Measurements from ENCODE around the gene GPC6.

GPC6 gene

DNA sequence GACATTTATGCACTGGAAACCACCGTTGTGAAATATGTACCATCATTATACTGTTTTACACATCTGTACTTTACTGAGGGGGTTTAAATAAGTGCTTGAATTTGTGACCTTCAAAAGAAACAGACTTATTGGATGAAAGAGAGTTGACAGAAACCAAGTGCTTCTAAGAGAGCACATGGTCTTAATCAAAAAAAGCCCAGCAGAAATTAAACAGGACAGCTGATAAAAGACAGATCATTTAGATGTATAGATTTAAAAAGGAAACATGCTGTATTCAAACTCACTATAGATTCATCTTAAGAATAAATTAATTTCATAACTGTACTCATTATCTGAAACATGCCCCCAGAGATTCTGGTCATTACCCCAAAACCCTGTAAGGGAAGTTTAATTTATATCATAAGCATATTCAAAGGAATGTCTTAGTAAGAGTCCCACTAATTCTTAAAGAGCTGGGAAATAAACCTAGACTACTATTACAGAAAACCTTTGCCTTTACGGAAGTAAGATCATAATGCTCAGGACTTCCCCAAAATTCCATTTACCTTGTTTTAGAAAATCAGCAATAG lies 831.1 kb downstream of the GPC6 start:
- H3K9ac ChIP-seq (ENCODE audit: low read depth, low read length) = no peak overlapping the region
- H3K27me3 ChIP-seq (ENCODE audit: insufficient read depth, low read length) = no peaks in the 10 kb centered on the region
- no peak overlapping the region for H3K27ac ChIP-seq (ENCODE audit: low read length)
- no peaks in the 10 kb centered on the region for H3K4me1 ChIP-seq (ENCODE audit: insufficient read depth, low read length)
- H3K36me3 ChIP-seq (ENCODE audit: insufficient read depth, low read depth, low read length) = no peaks in the 10 kb centered on the region
- no peak overlapping the region for H3K4me3 ChIP-seq (ENCODE audit: low read length)
- no peaks in the 10 kb centered on the region for H3K9me3 ChIP-seq (ENCODE audit: insufficient read depth, low read depth, low read length)

DNA sequence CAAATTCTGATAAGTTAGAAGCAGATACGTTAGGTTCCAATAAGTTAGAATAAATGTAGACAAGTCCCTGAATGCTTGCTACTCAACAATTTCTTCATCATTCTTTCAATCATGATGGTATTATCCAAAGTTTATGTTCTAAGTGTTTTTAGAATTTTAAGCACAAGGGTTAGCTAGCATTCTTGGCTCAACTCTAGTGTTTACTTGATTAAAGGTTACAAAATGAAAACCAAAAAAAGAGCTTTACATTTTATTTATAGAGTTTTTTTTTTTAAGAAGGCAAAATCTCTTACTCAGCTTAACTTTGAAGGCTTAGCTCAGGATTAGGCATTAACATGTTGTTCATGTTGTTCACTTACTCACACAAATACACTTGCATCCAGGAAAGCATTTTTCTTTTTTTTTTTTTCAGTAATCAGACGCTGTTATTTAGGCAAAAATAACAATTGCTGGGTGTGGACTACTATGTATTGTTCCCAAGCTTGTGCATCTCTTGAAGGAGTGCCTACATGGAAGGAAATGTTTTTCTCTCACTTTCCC lies 832.3 kb downstream of the GPC6 start:
- Histone ChIP-seq H3K9me3 (ENCODE audit: insufficient read depth, low read depth, low read length) (no peaks in the 10 kb centered on the region), H3K27ac (ENCODE audit: low read length) (no peak overlapping the region), H3K27me3 (ENCODE audit: insufficient read depth, low read length) (no peaks in the 10 kb centered on the region), H3K36me3 (ENCODE audit: insufficient read depth, low read depth, low read length) (no peaks in the 10 kb centered on the region), H3K9ac (ENCODE audit: low read depth, low read length) (no peak overlapping the region), H3K4me3 (ENCODE audit: low read length) (no peak overlapping the region), H3K4me1 (ENCODE audit: insufficient read depth, low read length) (no peaks in the 10 kb centered on the region)

DNA sequence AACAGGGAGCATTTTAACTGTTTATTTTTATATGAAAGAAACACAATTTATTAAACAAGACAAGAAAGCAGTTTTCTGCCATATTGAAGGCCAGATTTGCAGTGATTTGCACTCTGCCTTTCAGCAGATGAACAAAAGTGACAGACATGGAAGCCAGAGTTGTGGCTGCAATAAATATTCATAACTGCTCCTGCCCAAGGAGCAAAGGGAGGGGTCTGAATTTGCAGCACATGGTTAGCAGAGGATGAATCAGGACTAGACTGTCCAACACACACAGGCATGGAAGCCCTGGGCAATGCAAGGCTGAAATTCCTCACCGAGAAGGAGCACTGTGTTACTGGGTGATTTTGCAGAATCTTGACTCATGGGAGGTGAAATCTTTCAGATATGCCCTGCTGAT lies 834.7 kb downstream of the GPC6 start:
- H3K4me3 ChIP-seq (ENCODE audit: low read length) = no peak overlapping the region
- no peaks in the 10 kb centered on the region for H3K9me3 ChIP-seq (ENCODE audit: insufficient read depth, low read depth, low read length)
- H3K27ac ChIP-seq (ENCODE audit: low read length) = no peak overlapping the region
- H3K36me3 ChIP-seq (ENCODE audit: insufficient read depth, low read depth, low read length) = no peaks in the 10 kb centered on the region
- H3K27me3 ChIP-seq (ENCODE audit: insufficient read depth, low read length) = no peaks in the 10 kb centered on the region
- H3K4me1 ChIP-seq (ENCODE audit: insufficient read depth, low read length) = no peaks in the 10 kb centered on the region
- H3K9ac ChIP-seq (ENCODE audit: low read depth, low read length) = no peak overlapping the region

GRCh38 chr13:94063096-94063495 lies 836.5 kb downstream of the GPC6 start:
- Histone ChIP-seq H3K27me3 (ENCODE audit: insufficient read depth, low read length) (no peaks in the 10 kb centered on the region), H3K4me3 (ENCODE audit: low read length) (no peak overlapping the region), H3K4me1 (ENCODE audit: insufficient read depth, low read length) (no peaks in the 10 kb centered on the region), H3K27ac (ENCODE audit: low read length) (no peak overlapping the region), H3K36me3 (ENCODE audit: insufficient read depth, low read depth, low read length) (no peaks in the 10 kb centered on the region), H3K9me3 (ENCODE audit: insufficient read depth, low read depth, low read length) (no peaks in the 10 kb centered on the region), H3K9ac (ENCODE audit: low read depth, low read length) (no peak overlapping the region)

DNA sequence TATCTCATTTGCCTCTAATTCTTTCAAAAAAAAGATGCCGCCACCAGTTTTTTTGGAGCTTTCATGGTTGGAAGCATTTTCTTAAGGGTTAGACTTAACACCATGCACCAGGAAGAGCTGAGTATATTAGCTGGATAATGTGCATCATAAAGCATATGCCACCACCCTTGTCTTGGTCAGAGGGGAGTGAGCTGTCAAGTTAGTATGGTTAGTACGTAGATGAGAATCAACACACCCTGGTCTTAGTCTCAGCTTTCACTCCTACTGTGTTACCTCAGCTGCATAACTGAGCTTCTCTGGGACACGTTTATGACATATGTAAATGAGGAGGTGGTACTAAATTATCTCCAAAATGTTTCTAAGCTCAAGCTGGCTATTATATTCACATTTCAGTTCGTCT lies 837.2 kb downstream of the GPC6 start:
- Histone ChIP-seq H3K27me3 (ENCODE audit: insufficient read depth, low read length) (no peaks in the 10 kb centered on the region), H3K4me3 (ENCODE audit: low read length) (no peak overlapping the region), H3K36me3 (ENCODE audit: insufficient read depth, low read depth, low read length) (no peaks in the 10 kb centered on the region), H3K9me3 (ENCODE audit: insufficient read depth, low read depth, low read length) (no peaks in the 10 kb centered on the region), H3K9ac (ENCODE audit: low read depth, low read length) (no peak overlapping the region), H3K27ac (ENCODE audit: low read length) (no peak overlapping the region), H3K4me1 (ENCODE audit: insufficient read depth, low read length) (no peaks in the 10 kb centered on the region)

DNA sequence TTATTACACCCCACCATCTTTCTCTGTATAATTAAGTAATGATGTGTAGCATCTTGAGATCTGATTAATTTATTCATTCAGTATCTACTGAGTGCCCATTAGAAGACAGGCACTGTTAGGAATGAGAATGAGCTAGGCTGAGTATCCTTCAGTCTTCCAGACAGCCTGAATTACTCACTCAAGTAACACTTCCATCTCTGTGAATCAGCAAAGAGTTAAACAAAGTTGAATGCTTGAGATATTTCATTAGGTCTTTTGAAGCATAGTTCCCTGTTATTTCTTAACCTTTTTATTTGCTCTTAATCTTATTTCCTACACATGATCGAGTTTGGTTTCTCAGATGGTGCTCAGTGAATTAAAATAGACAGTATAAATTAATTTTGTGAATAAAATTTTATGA lies 839.1 kb downstream of the GPC6 start:
- H3K27ac ChIP-seq (ENCODE audit: low read length) = no peak overlapping the region
- no peaks in the 10 kb centered on the region for H3K36me3 ChIP-seq (ENCODE audit: insufficient read depth, low read depth, low read length)
- peaks cover 7% of the 10 kb centered on the region for H3K9me3 ChIP-seq (ENCODE audit: insufficient read depth, low read depth, low read length)
- H3K27me3 ChIP-seq (ENCODE audit: insufficient read depth, low read length) = no peaks in the 10 kb centered on the region
- no peak overlapping the region for H3K9ac ChIP-seq (ENCODE audit: low read depth, low read length)
- H3K4me3 ChIP-seq (ENCODE audit: low read length) = no peak overlapping the region
- H3K4me1 ChIP-seq (ENCODE audit: insufficient read depth, low read length) = no peaks in the 10 kb centered on the region

GRCh38 chr13:94073007-94073744 lies 846.6 kb downstream of the GPC6 start:
- Histone ChIP-seq H3K27me3 (ENCODE audit: insufficient read depth, low read length) (no peaks in the 10 kb centered on the region), H3K4me3 (ENCODE audit: low read length) (no peak overlapping the region), H3K27ac (ENCODE audit: low read length) (no peak overlapping the region), H3K4me1 (ENCODE audit: insufficient read depth, low read length) (no peaks in the 10 kb centered on the region), H3K9me3 (ENCODE audit: insufficient read depth, low read depth, low read length) (peaks cover 19% of the 10 kb centered on the region), H3K9ac (ENCODE audit: low read depth, low read length) (no peak overlapping the region), H3K36me3 (ENCODE audit: insufficient read depth, low read depth, low read length) (no peaks in the 10 kb centered on the region)

DNA sequence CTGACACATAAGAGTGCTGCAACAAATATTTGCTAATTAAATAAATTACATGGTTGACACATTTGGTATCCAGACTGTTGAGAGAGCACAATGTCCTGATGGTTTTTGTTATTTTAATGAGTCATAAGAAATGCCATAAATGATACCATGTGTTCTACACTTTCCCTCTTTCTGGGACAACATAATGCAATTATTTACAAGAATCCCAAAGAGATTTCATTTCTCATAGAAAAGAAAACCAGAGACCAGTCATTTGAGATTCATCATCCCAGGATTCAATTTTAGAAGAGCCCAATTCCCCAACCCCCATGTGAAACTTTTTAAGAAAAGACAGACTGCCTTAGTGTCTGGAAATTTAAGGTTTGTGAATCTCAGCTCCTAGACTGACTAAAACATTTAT lies 853.3 kb downstream of the GPC6 start:
- Histone ChIP-seq H3K4me1 (ENCODE audit: insufficient read depth, low read length) (peaks cover 6% of the 10 kb centered on the region; the same call in 1 of the 2 replicates), H3K27me3 (ENCODE audit: insufficient read depth, low read length) (no peaks in the 10 kb centered on the region), H3K4me3 (ENCODE audit: low read length) (no peak overlapping the region), H3K36me3 (ENCODE audit: insufficient read depth, low read depth, low read length) (no peaks in the 10 kb centered on the region), H3K27ac (ENCODE audit: low read length) (no peak overlapping the region), H3K9ac (ENCODE audit: low read depth, low read length) (no peak overlapping the region), H3K9me3 (ENCODE audit: insufficient read depth, low read depth, low read length) (peaks cover 13% of the 10 kb centered on the region; the same call in 1 of the 2 replicates)

- no peak overlapping the region for H3K9ac ChIP-seq (ENCODE audit: low read depth, low read length)
- H3K27me3 ChIP-seq (ENCODE audit: insufficient read depth, low read length) = no peaks in the 10 kb centered on the region
- H3K4me1 ChIP-seq (ENCODE audit: insufficient read depth, low read length) = peaks cover 6% of the 10 kb centered on the region; the same call in 1 of the 2 replicates
- no peak overlapping the region for H3K4me3 ChIP-seq (ENCODE audit: low read length)
- H3K36me3 ChIP-seq (ENCODE audit: insufficient read depth, low read depth, low read length) = no peaks in the 10 kb centered on the region
- peaks cover 13% of the 10 kb centered on the region; the same call in 1 of the 2 replicates for H3K9me3 ChIP-seq (ENCODE audit: insufficient read depth, low read depth, low read length)
- no peak overlapping the region for H3K27ac ChIP-seq (ENCODE audit: low read length)
These were observed 853.9 kb downstream of the GPC6 start for GRCh38 chr13:94080527-94080926.

- Histone ChIP-seq H3K36me3 (ENCODE audit: insufficient read depth, low read depth, low read length) (no peaks in the 10 kb centered on the region), H3K4me3 (ENCODE audit: low read length) (no peak overlapping the region), H3K27ac (ENCODE audit: low read length) (no peak overlapping the region), H3K9me3 (ENCODE audit: insufficient read depth, low read depth, low read length) (no peaks in the 10 kb centered on the region), H3K27me3 (ENCODE audit: insufficient read depth, low read length) (no peaks in the 10 kb centered on the region), H3K4me1 (ENCODE audit: insufficient read depth, low read length) (no peaks in the 10 kb centered on the region), H3K9ac (ENCODE audit: low read depth, low read length) (no peak overlapping the region)
These were observed 860.5 kb downstream of the GPC6 start for GRCh38 chr13:94087100-94087499.

GRCh38 chr13:94088742-94089141 lies 862.1 kb downstream of the GPC6 start:
- H3K9ac ChIP-seq (ENCODE audit: low read depth, low read length) = no peak overlapping the region
- H3K4me3 ChIP-seq (ENCODE audit: low read length) = no peak overlapping the region
- peaks cover 6% of the 10 kb centered on the region for H3K9me3 ChIP-seq (ENCODE audit: insufficient read depth, low read depth, low read length)
- no peak overlapping the region for H3K27ac ChIP-seq (ENCODE audit: low read length)
- no peaks in the 10 kb centered on the region for H3K36me3 ChIP-seq (ENCODE audit: insufficient read depth, low read depth, low read length)
- H3K27me3 ChIP-seq (ENCODE audit: insufficient read depth, low read length) = no peaks in the 10 kb centered on the region
- H3K4me1 ChIP-seq (ENCODE audit: insufficient read depth, low read length) = no peaks in the 10 kb centered on the region
